ENCODE data around the gene PAK1IP1.

DNA sequence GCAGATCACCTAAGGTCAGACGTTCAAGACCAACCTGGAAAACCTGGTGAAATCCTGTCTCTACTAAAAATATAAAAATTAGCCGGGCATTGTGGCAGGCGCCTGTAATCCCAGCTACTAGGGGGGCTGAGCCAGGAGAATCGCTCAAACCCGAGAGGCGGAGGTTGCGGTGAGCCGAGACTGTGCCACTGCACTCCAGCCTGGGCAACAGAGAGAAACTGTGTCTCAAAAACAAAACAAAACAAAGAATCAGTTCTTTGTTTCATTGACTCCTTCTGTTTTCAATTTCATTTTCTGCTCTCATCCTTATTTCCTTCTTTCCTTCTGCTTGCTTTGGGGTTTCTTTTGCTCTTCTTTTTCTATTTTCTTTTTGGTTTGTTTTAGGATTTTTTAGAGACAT is 19.2 kb downstream of the PAK1IP1 start:
- TF ChIP-seq, protein P1, sequence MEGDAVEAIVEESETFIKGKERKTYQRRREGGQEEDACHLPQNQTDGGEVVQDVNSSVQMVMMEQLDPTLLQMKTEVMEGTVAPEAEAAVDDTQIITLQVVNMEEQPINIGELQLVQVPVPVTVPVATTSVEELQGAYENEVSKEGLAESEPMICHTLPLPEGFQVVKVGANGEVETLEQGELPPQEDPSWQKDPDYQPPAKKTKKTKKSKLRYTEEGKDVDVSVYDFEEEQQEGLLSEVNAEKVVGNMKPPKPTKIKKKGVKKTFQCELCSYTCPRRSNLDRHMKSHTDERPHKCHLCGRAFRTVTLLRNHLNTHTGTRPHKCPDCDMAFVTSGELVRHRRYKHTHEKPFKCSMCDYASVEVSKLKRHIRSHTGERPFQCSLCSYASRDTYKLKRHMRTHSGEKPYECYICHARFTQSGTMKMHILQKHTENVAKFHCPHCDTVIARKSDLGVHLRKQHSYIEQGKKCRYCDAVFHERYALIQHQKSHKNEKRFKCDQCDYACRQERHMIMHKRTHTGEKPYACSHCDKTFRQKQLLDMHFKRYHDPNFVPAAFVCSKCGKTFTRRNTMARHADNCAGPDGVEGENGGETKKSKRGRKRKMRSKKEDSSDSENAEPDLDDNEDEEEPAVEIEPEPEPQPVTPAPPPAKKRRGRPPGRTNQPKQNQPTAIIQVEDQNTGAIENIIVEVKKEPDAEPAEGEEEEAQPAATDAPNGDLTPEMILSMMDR (IDR thresholded peaks at IDR 0.05): no peak
- no peak for TF ChIP-seq POLR2A (IDR thresholded peaks at IDR 0.05)
